GM18868 (cell line): ENCODE results near the gene SAMD4A.

Experiments used
- ATAC-seq: cut with Tn5 transposase; IDR thresholded peaks from one replicate; pipeline ENCODE4 v1.9.1; 2021; ENCODE audit warnings: mild to moderate bottlenecking, moderate library complexity; ENCODE audit not compliant: unreplicated experiment

The SAMD4A gene, protein sequence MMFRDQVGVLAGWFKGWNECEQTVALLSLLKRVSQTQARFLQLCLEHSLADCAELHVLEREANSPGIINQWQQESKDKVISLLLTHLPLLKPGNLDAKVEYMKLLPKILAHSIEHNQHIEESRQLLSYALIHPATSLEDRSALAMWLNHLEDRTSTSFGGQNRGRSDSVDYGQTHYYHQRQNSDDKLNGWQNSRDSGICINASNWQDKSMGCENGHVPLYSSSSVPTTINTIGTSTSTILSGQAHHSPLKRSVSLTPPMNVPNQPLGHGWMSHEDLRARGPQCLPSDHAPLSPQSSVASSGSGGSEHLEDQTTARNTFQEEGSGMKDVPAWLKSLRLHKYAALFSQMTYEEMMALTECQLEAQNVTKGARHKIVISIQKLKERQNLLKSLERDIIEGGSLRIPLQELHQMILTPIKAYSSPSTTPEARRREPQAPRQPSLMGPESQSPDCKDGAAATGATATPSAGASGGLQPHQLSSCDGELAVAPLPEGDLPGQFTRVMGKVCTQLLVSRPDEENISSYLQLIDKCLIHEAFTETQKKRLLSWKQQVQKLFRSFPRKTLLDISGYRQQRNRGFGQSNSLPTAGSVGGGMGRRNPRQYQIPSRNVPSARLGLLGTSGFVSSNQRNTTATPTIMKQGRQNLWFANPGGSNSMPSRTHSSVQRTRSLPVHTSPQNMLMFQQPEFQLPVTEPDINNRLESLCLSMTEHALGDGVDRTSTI

DNA sequence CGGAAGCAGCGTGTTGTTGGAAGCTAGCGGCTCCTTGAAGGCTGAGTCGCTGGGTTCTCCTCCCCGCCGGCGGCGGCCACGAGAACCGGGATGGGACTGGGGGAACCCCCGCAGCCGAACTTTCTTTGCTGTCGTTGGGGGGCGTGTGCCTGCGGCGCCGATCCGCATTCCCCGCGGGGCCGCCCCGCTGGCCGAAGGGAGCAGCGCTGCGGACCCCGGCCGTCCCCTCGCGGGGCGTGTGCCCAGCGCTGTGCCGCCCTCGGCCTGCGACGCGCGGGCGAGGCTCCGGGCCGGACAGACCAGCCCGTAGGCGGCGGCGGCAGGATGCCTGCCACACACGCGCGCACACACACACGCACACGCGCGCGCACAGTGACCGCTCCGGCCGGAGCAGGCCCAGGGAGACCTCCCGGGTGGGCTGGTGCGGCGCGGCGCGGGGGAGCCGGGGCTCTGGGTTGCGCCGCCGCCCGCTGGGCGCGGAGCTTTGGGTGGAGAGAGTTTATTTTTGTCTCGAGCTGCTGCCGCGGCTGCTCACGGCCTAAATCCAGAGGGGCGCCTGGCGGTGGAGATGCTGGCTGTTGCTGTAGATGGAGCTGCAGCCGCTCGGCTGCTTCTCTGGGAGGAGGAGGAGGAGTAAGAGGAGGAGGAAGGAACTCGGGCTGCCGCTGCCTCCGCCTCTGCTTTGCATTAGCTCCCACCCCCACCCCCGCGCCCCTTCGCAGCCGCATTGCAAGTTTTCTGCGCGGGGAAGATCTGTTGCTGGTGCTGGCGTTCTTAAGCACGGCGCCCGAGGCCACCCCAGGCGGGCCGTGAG is at the start of gene SAMD4A:
SAMD4A (plus strand) TSS at position 719 of the 814 bp plus-strand sequence. CDS start 789 bp downstream, outside the sequence.
- ATAC-seq, result peak; percentile 49

DNA sequence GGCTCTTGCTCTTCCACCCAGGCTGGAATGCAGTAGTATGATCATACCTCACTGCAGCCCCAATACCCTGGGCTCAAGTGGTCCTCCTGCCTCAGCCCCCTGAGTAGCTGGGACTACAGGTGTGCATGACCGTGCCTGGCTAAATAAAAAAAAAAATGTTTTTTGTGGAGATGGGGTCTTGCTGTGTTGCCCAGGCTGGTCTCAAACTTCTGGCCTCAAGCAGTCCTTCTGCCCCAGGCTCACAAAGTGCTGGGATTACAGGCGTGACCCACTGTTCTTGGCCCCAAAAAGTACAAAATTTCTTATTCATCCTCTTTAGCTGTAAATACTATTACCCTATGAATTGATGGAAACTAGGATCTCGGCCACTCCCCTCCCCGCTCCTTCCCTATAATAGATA is 42.5 kb upstream of the SAMD4A start:
- no peak for ATAC-seq

DNA sequence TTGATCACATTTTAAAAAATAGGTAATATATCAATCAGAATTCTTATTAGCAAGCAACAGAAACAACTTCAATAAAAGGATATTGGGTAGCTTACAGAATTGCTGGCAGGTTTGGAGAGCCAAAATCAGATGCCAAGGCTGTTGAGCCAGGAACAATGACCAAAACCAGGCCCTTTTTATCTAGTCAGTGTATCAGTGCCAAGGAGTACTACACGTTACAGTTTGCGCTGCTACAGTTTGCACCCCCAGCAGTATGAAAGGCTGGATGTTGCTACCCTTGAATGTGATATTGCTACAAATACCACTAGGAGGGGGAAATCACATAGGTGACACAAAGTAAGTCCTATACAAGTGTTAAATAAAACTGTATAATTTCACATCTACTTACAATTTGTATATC is 38.0 kb upstream of the SAMD4A start:
- ATAC-seq, result no peak

DNA sequence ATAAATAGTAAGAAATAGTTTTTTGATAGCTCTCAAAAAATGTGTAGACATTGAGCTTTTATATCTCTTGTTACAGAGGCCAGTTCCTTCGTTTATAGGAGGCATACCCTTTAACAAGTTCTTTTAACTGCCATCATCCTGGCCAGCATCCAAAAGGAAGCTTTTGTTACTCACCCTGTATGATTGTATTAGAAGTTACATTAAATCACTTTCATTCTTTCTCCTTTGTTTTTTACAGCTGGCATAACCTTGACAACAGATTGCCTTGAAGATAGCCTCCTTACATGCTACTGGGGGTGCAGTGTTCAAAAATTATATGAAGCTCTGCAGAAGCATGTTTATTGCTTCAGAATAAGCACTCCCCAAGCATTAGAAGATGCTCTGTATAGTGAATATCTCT is 37.1 kb upstream of the SAMD4A start:
- no peak for ATAC-seq

DNA sequence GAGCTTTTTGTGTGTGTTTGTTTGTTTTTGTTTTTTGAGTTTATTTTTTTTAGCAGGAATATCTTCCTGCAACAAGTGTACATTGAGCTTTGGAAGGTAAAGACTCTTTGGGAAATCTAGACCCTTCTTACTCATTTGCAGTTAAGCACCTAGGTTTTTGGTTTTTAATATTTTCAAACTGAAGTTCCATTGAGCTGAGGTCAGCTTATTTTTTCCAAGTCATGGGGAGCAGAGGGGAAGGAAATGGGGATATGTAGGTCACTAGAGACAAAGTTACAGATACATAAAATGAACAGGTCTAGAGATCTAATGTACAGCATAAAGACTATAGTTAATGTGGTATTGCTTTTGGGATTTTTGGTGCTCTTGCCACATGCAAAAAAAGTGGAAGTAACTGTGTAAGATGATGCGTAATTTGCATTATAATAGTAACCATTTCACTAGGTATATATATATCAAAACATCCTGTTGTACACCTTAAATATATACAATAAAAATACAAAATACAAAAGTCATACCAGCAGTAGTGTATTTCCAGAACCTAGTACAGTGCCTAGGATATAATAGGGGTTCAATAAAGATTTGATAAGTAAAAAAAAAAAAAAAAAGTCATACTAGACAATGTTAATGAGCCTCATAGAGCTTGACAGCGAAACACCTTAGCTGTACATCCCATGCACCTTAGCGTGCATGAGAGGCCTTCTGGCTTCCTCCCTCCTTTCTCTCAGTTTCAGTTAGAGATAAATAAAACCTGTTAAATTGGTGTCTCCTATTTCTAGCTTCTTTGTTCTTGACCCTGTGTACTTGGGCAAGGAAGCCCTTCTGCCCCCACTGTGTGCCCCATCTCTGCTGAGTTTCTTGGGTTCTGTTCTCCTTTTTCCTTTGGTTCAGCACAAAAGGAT is 34.6 kb upstream of the SAMD4A start:
- ATAC-seq, result peak; percentile 98

DNA sequence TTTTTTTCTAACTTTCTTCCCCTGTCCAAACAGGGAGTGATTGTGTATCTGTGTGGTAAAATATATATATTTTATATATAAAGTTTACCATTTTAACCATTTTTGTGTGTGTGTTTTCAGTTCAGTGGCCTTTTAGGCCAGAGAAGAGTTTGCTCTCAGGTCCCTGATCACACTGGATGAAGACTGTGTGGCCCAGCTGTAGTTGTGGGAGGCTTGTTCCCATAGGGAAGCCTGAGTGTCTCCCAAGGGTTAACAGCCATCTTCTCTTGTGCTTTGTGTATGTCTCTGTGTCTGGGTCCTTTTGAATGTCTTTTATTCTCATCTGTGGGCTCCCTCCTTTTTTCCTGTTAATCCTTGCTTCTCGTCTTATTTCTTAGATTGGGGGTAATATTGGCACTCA is 33.8 kb upstream of the SAMD4A start:
- ATAC-seq, result peak; percentile 5

DNA sequence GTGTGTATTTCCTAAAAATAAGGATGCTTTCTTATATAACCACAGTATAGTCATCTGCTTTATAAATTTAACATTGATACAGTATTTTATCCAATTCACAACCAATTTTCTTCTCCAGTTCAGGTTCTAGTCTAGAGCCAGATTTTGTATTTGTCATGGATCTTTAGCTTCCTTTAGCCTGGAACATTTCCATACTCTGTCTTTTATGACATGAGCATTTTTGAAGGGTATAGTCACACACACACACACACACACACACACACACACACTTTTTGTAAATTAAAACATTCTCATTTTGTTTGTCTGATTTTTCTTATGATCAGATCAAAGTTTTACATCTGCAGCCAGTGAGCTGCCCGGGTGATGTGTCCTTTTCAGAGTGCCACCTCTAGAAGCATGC is 31.8 kb upstream of the SAMD4A start:
- ATAC-seq, result no peak

DNA sequence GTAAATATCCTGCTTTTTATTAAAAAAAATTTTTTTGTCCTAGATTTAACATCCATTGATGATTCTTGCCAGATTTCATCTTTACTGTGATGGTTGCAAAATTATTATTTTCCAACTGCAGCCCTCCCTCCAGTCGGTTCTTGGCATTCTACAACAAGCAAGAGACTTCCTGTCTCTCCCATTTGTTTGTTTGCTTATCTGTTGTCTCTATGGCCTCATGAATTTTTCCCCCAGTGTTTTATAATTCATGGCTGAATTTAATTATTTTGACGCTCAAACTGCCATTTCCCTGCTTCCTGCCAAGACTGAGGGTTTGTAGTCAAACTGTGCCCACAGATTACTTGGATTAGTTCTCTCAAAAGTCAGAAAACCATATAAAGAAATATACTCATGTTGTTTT is 31.3 kb upstream of the SAMD4A start:
- ATAC-seq, result no peak

DNA sequence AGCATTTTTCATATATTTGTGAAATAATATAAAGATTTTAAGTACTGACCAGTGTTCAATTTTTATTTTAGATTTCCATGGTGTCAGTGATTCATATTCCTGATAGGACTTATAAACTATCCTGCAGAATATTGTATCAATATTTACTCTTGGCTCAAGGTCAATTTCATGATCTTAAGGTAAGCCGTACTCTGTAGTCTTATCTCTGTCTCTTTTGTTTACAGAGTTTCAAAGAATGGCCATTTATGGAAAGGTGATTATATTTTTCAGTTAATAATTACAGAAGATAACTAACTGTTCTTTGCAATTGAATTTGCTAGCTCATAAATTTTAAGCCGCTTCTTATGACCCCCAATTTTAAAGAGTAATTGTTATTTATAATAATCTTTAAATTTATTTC is 29.3 kb upstream of the SAMD4A start:
- no peak for ATAC-seq

DNA sequence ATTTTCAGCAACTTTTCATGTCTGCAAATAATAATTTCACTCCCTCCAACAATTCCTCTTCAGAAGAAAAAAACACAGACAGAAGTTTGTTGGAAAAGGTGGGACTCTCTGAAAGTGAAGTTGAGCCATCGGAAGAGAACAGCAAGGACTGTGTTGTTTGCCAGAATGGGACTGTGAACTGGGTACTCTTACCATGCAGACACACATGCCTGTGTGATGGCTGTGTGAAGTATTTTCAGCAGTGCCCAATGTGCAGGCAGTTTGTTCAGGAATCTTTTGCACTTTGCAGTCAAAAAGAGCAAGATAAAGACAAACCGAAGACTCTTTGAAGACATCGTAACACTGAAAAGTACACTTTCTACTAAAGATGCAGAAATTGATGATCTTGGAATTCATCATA is 28.9 kb upstream of the SAMD4A start:
- ATAC-seq, result no peak

DNA sequence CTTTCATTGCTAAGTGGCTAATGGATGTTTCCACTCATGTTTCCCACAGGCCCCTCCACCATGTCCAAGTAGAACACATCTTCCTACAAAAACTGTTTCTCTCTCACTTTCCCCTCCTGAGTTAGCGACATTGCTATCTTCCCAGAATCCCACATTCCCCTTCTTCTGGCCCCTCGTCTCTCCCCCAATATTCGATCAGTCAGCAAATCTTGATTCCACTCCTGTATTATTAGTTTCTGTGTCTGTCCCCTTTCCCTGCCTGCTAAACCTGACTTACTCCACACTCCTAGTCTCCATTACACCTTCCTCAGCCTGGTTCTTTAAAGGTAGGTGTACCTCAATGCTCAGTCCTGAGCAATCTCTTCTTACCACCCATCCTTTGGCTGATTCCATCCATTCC is 19.3 kb upstream of the SAMD4A start:
- ATAC-seq, result no peak

DNA sequence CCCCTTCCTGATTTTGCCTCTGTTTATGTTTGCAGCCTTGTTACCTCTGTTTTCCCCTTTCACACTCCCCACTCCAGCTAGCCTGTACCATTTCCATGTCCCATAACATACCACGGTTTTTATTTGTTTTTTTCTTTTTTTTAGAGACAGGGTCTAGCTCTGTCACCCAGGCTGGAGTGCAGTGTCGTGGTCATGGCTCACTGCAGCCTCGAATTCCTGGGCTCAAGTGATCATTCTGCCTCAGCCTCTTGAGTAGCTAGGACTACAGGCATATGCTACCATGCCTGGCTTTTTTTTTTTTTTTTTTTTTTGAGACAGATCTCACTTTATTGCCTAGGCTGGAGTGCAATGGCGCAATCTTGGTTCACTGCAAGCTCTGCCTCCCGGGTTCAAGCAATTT is 18.4 kb upstream of the SAMD4A start:
- ATAC-seq, result no peak

DNA sequence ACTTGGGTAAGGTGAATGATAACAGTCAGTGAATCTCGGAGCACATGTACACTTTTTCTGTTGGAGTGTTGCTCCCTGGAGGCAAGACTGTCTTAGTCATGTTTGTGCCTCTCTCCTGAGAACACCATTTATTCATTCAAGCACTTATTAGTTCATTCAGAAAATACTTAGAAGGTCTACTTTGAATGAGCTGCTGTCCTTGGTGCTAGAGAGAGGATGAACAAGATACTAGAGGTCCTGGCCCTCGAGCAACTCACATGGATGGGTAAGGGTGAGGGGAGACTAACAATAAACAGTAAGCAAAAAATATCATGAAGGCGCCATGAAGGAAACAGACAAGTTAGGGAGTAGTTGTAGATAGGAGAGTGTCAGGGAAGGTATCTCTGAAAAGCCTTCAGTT is 17.1 kb upstream of the SAMD4A start:
- ATAC-seq, result no peak

DNA sequence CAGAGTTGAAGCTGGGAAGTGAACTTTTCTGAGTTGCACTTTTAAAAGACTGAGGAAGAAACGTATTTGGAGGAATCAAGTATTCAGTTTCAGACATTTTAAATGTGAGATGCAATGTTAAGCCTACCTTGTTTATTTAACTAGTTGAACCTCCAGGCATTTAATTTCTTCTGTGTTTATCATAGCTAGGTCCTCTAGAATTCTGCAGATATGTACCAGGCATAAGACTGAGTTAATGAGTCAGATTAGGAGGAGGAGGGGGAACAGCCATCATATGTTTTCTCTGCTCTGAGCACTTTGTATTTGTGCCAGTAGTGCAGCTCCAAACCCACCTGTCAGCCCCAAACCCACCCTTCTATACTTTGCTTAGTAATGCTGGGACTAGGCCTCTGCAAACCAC is 16.4 kb upstream of the SAMD4A start:
- ATAC-seq, result no peak

DNA sequence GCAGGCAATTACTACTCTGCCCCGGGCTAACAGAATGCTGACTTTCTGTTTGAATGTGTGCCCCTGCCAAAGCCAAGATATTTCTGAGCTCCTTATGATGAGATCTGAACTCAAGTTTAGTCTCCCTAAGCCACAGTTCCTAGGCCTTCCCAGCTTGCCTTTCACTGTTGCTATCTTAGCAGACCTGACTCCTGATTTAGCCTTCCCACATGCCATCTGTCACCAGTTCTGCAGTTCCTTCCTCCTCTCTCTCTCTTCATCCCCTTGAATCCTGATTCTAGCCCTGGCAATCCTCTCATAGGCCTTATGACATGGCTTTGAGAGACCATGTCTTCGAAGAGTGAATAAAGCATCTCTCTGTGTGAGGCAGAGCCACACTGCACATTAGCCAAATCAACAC is 12.5 kb upstream of the SAMD4A start:
- ATAC-seq, result no peak

DNA sequence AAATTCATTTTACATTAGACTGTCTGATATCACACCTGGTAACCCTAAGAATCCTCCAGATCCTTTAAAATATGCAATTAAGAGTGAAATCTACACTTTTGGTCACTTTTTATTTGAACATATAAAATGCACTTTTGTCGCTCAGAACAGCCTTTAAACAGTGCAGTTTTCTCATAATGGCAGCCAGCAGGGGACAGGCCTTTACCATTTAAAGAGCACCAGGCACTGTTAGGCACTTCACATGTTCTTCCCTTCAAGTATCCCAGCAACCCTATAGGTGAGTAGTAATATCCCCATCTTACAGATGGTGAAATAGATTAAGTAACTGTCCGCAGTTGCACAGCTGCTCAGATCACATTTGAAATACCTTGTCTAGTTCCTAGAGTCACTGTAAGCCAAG is 11.3 kb upstream of the SAMD4A start:
- ATAC-seq, result no peak

DNA sequence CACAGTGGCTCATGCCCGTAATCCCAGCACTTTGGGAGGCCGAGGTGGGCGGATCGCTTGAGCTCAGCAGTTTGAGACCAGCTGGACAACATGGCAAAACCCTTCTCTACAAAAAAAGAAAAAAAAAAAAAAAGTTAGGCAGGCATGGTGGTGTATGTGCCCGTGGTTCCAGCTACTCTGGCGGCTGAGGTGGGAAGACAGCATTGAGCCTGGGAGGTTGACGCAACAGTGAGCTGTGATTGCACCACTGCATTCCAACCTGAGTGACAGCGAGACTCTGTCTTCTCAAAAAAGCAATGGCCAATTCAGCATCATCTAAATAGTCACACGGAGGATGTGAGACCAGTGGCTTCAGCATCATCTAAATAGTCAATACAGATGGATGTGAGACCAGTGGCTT is 10.4 kb upstream of the SAMD4A start:
- no peak for ATAC-seq

DNA sequence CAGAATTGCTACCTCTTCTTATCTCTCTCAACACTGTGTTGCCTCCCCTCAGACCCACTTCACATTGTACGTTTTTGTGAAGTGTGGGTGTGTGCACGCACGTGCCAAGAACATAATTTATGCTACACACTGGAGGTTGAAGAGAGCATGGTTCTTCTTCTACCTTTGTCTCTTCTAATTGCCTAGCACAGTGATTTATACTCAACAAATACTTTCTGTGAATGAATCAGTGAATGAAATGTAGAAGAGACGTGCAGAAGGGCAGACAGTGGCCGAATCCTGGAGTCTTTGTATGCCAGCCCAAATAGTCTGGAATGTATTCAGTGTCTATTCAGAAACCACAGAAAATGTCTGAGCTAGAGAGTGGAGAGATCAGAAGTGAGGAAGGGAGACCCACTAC is 4.6 kb upstream of the SAMD4A start:
- ATAC-seq, result no peak

DNA sequence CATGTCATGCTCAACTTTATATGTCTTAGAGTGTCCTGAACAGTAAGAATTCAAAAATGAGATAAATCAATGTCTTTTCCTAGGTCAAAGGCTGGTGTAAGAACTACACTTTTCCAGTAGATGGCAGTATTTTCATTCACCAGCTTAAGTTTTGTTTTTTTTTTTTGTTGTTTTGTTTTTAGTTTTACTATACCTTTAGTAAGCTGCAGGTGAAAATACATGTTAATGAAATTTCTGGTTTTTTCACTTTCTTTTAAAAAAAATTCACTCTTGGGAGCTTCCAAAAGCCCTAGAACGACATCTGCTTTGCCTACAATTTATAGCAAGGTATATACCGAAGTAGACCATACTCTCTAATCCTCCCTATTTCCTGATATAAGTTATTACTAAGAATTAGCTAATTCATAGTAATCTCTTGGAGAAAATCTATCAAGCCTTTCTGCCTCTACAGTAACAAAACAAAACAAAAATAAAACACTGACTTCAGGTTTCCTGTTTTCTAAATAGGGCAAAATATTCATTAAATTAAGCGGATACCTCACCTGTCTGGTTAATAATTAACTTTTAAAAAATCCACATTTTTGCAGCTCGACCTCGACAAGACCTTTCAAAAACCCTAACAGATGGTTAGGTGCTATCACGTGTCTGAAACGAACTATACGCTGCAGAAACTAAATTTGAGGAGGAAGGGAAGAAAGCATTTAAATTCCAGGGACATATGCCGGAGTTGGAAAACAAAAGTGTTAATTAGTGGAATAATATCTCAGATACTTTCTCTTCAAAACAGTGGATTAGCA is 2.7 kb upstream of the SAMD4A start:
- no peak for ATAC-seq
